Frontal cortex (tissue), 4 donors: ENCODE results near the gene PHYKPL. TPM values are rescaled to one million over a fixed set of nuclear protein-coding genes. Genes with fewer than 3 reads are reported as not detected.
"Not testable (repeated sequence)": the region's sequence is repeated elsewhere in the genome, so short reads cannot be mapped to it uniquely, and the experiment has no call there.

Source experiments
- DNase-seq, 2 donors: peaks; one replicate each; pipeline ENCODE4 v3.0.0; 2012; ENCODE audit warnings: low spot score in 2 of 2
- FAIRE-seq: peaks from 2 replicates; lab custom pipeline; 2012; peaks lifted over from hg19 to GRCh38; lab: Jason Lieb, UNC
- total RNA-seq: library from RNA; depleted of rRNA; stranded (reverse); fragments of >200 nt; gene quantifications from one replicate; pipeline ENCODE4 v1.2.3, GENCODE V29; 2014
- donor health status: control.
- donor health status: control.
- donor health status: control.

PHYKPL gene
- total RNA-seq, 1 donor from 2014 or later, result 9.0 TPM

DNA sequence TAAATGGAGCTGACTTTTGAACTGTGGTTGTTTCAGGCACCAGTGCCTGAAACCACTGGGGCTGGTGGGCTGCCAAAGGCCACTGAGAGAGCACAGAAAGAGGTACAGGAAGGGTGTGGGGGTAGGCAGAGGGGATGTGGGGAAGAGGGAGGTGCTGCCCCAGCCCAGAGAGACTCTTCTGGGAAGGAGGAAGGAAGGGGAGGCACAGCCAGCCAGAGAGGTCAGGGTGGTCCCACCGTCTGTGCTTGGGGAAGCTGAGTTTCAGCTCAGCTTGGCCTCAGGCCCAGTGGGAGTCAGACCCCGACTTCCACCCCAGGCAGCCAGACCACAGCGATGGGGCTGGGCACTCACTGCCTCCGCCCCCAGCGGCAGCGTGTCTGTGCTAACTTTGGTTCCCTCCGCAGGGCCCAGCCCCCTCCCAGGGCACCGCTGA is 8.6 kb upstream of the PHYKPL start:
- FAIRE-seq, result no peak
- no peak for DNase-seq

DNA sequence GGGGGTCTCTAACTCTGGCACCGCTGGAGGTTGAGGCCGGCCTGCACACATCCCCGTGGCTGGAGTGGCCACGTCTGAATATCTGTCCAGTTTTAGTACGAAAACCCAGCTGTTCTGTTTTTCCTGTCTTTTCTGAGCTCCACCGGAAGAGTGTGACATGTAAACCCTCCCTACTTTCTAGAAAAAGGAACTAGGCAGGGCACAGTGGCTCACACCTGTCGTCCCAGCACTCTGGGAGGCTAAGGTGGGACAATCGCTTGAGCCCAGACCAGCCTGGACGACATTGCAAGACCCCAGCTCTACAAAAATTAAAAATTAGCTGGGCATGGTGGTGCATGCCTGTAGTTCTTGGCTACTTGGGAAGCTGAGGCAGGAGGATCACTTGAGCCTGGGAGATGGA is 8.2 kb upstream of the PHYKPL start:
- DNase-seq (no peak), FAIRE-seq (no peak)

DNA sequence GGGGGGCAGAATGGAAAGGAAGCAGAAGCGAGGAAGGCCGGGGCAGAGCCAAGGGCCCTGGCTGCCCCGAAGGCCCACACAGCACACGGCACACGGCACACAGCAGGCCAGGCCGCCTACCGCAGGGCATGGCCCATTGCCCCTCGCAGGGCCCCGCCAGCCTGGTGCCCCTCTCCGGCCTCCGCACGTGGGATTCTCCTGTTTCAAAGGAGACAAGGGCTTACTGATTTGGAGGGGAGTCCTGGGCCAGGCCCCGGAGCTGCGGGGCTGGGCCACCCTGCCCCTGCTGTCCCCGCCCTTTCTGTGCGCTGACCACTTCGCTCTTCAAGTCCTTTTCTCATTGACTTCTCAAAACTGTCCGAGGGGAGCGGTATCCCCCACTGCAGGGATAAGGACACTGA is 7.7 kb upstream of the PHYKPL start:
- FAIRE-seq (no peak), DNase-seq (no peak)

DNA sequence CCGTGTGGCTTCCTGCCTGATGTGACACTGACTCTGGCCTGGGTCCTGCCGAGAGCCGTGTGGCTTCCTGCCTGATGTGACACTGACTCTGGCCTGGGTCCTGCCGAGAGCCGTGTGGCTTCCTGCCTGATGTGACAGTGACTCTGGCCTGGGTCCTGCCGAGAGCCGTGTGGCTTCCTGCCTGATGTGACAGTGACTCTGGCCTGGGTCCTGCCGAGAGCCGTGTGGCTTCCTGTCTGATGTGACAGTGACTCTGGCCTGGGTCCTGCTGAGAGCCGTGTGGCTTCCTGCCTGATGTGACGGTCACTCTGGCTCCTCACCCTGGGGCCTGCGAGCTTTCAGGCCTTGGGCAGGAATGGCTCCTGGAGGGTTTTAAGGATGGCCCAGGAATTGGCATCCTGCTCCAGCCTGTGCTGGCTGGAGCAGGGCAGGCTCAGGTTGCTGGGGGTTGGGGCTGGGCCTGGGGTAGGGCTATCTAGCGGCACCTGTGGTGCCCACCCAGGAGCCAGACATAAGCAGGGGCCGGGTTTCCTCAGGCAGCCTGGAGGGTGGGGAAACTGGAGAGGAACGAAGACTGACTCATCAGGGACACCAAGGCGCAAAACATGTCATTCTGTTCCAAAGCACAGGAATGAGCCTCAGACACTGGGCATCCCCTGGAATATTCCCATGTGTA is 7.2 kb upstream of the PHYKPL start:
- not testable (repeated sequence) for FAIRE-seq, DNase-seq

DNA sequence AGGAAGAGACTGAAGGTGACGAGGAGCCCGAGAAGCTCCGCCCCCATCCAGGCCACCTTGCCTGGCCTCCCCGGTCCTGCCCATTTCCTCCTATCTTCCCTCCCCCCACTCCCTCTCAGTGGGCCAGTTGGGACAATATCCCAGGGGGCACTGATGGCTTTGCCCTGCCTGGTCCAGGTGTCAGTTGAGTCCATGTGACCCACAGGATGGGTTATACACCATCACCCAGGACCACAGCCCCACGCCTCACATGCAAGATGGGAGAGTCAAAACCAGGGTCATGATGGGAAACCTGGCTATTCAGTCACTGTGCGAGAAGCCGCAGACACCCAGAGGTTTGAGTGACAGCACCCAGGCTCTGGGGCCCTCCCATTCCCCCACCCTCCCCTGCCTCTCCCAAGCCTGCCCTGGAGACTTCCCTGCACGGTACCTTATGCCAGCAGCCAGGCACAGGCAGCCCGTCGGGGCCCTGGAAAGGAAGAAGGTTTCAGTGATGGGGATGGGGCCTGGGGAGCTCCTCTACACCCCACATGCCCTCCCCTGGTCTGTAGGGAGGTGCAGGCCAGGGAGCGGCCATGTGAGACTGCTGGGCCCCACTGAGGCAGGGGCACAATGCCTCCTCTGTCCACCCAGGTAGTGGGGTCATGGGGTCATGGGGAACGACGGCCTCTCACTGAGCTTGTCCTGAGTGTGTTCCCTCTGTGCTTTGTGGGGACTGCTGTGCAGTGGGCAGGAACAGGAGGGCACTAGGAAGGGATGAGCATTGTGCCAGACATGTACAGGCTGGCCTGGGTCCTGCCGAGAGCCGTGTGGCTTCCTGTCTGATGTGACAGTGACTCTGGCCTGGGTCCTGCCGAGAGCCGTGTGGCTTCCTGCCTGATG is 6.3 kb upstream of the PHYKPL start:
- FAIRE-seq (no peak), DNase-seq (no peak)

DNA sequence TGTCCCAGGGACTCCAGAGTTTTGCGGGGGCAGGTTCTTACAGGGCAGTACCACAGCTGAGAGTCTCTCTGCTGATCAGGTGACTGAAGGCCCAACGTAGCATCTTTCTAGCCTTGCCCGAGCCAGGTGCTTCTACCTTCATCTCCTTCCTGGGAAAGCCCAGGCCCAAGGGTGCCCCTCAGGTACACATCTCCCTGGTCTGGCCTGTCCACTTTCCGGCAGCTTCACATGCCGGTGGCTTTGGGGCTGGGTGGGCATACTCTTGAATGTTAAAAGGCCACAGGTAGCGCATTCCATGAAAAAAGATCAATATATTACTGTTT is 5.7 kb upstream of the PHYKPL start:
- DNase-seq (no peak), FAIRE-seq (no peak)

DNA sequence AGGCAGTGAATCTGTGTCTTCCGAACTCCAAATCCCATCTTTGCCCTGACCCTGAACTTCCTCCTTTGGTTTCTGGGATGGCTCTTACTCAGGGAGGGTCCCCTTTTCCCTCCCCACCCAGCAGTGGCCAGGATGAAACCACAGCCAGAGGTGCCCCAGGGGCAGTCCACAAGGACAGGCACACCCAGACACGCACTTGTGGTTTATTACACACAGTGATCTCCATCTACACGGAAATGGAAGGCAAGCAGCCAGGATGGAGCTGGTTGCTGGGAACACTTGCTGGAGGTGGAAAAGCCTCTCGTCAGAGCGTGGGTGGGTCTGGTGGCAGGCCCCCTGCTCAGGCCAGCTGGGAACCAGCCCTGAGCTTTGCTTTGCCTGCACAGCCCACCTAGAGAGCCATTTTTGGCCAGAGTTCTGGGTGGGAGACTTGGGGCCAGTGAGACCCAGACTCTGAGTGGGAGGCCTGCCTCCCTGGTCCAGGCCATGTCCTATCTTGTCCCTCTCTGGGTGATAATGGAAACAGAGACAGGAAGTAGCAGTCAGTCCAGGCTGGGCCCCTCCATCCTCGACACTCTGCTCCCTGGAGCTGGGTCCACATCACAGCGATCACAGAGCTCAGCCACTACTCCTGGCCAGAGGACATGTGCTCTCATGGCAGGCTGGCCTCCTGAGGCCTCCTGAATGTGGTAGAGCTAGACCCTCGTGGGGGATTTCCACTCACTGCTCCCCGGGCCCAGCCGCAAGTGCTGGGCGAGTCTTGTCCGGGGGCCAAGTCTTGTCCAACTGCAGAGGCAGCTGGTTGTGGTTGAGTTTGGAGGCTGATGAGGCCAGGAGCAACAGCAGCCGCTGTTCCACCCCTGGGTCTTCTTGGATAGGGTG is 5.1 kb upstream of the PHYKPL start:
- no peak for FAIRE-seq
- DNase-seq, result no peak

DNA sequence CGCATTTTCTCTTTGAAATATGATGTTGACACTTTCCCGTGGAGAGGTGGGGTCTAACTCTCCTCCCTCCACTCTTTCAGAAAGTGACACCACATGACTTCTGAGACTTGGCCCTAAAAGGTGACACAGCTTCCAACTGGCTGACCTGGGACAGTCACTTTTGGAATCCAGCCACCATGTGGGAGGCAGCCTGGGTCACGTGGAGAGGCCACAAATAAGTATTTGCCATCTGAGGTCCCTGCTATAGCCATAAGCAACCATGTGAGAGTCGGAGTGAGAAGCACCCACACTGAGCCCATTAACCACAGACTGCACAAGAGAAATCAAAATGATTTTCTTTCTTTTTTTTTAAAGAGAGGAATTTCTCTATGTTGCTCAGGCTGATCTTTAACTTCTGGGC is 4.1 kb upstream of the PHYKPL start:
- DNase-seq (no peak), FAIRE-seq (no peak)

DNA sequence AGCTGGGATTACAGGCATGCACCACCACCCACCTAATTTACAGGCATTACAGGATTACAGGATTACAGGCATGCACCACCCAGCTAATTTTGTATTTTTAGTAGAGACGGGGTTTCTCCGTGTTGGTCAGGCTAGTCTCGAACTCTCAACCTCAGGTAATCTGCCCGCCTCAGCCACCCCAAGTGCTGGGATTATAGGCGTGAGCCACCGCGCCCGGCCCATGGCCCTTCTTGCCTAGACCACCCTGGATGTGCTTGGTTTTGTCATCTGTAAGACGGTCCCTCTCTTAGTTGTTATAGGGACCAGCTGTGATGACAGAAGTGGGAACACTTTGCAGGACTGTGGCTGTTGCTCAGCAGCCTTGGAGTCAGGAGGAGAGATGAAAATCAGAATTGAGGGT is 3.5 kb upstream of the PHYKPL start:
- DNase-seq (no peak), FAIRE-seq (no peak)

DNA sequence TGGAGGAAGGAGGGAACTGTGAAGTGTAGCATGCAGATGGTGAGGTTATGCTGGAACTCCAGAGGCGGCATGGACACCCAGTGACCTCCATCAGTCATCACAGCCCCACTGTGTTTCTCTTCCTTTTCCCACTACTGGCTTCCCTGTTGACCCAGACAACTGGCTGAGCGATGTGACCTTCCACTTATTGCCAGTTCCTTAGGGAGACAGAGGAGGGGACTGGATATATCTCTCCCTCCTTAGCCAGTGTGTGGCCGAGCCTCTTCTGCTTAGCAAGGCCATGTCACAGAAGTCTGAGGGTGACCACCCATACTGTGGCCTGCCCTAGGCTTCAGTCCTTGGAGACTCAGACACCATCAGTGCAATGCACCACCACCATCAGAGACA is 3.0 kb upstream of the PHYKPL start:
- no peak for FAIRE-seq
- no peak for DNase-seq

DNA sequence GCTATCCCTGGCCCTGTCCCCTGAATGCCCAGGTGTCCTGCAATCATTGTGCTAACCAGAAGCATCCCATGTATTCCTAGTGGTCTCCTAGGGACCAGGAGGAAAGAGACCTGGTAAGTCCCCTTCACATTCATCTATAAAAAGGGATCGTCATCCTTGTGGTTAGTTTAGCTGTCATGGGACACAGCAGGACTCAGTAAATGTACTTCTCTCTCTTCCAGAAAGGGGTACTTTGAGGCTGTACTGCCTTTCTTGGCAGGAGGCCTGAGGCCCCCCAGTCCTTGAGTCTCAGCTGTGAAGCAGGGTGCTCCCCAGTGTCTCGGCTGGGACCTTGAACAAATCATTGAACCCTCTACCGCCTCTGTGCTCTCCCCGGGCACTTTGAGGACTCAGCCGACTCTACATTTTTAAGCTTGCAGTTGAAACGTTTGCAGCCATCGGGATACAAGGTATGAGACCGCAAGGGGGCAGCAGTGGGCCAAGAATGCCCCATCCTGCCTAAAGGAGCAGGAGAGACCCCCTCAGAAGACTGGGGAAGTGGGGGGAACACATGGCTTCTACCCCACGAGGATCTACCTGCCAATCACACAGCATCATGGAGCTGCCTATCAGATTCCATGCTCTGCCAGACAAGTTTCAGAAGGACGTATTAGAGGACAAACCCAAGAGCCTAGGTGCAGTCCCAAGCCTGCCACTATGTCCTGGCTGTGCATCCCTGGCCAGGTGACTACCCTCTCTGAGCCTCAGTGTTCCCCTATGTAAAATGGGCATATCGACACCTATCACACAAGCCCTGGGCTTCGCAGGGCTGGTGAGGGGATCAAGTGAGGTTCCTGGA is 2.4 kb upstream of the PHYKPL start:
- FAIRE-seq (no peak), DNase-seq (peak; percentile 67 to 77)

DNA sequence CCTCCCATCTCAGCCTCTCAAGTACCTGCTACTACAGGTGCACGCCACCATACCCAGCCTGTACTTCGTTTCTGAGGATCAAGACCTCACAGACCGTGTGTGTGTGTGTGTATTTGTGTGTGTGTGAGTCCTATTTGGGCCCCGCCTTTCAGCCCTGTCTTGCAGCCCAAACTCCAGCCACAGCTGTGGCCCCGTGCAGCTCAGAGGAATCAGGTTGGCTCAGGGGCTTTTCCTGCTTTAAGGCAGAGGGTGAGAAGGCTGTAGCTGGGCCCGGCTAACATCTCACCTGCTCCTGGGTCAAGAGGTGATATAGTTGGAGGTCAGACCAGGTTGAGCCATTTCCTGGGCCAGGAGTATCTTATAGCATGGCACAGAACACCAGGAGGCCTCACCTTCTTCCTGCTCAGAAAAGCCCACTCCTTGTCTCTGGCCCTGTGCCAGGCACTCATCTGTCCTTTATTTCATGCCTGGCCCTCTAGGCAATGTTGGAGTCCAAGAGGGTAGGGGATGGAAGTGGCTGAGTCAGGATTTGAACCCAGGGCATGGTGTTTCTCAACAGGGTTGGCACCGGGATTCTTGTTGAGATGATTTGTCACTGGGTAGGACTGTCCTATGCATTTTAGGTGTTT is 1.6 kb upstream of the PHYKPL start:
- DNase-seq (no peak), FAIRE-seq (no peak)

DNA sequence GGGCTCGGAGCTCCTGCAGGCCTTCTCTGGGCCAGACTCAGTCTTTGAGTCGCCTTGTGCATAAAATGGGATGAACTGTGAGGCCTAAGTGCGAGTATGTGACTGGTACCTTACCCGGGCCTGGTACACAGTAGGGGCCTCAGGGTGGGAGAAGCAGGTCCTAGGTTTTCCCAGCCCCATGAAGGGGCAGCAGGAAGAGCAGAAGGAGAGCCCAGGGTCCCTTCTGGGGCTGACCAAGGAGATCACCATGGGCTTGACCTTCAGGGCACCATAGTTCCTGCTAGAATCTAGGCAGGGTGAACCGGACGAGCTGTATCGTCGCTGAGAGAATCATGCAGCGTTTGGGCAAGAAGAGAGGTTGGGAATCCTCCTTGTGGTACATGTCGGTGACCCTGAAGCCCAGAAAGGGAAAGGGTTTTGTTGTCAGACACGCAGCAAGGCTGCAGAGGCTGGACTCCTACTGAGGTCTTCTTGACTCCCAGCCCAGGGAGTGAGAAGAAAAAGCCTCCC is 373 bp upstream of the PHYKPL start:
- DNase-seq (no peak), FAIRE-seq (no peak)

DNA sequence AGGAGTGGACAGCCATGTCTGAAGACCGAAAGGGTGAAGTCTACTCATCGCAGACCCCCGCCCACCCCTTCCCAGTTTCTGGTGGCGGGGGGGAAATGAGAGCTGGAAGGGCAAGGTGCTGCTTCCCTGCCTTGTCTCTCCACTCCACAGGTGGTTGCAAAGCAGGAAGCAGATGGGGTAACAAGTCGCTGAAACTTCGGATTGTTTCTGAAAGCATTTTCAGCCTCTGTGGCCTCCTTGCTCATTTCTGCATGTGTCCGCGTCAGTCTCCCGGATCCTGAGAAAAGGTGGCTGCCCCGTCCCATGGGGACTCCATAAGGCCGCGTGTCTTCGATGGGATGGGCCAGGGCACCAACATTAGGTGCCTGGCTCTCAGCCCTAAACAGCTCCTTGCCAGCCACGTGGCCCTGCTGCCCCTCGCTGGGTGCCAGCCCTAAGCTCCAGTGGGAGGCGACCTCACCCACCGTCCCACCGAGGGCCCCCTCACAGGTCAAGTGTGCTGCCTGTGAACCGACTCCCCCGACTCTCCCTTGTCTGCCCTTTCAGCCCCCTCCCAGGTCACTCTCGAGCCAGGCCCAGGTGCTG is 971 bp downstream of the PHYKPL start:
- no peak for FAIRE-seq
- DNase-seq, result no peak

DNA sequence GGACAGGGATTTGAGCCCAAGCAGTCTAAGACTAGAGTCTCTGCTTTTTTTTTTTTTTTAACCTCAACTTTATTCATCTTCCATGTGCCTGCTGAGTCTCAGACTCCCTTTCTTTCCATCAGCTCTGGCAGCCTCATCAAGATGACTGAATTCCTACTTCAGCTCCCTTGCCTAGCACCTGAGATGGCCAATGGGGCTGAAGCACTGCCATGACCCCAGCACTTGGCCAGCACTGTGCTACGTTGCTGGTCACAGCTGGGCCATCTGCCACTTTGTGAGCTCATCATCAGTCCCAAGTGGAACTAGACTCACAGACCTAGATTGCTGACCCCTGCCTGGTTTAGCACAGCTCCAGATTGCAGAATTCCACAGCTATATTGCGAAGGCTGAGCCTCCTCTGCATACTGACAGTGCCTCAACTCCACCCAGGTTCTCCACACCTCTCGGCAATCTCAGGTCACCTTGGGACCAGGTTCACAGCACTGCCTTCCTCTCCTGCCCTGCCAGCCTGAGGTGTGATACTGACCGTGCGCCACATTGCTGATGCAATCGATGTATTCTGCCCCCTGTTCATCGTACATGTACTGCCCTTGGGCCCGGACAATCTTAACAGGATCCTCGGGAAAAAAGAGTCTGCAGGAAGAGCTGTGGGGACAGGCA is 1.6 kb downstream of the PHYKPL start:
- FAIRE-seq (no peak), DNase-seq (no peak)

DNA sequence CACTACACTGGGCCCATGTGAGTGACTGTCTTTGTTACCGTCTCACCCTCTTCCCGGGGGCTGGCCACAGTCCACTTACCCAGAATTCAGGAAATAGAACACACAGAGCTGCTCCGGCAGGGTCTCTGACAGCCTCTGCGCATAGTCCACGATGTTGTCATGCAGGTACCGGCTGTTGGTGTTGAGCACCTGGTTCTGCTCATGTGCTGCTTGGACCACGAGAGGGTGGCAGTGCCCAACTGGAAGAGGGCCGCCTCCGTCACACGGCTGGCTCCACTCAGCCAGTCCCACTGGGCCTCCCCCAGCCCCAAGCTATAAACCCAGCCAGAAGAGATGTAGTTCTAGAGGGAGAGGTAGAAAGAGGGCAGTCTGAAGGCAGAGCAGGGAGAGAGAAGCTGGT is 2.7 kb downstream of the PHYKPL start:
- DNase-seq (no peak), FAIRE-seq (no peak)

DNA sequence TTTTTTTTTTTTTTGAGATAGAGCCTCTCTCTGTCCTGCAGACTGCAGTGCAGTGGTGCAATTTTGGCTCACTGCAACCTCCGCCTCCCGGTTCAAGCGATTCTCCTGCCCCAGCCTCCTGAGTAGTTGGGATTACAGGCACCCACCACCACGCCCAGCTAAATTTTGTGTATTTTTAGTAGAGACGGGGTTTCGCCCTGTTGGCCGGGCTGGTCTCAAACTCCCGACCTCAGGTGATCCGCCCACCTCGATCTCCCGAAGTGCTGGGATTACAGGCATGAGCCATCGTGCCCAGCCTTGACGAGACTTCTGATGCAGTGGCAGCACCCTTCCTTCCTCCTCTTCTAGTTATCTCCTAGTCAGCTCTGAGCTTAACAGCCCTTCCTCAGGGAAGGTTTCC is 3.5 kb downstream of the PHYKPL start:
- FAIRE-seq, DNase-seq: not testable (repeated sequence)

DNA sequence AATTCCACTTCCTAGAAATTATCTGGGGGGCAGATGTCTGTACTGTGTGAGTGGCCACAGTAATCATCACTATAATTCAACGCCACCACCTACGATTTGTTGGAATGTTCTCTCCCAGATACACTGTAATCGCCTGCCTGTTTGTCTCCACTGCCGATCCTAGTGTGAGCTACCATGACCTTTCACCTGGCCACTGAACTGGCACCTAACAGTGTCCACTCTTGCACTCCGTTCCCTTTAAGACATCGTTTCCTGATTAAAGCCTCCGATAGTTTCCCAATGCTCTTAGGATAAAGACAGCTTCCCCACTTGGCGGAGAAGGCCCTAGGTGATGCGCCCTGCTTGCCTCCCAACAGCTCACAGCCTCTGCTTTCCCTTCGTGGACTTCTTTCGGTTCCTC is 4.0 kb downstream of the PHYKPL start:
- FAIRE-seq (no peak), DNase-seq (no peak)
